B cell (primary cell): ENCODE data around the gene FXYD7. TPM values are rescaled to one million over a fixed set of nuclear protein-coding genes. Genes with fewer than 3 reads are reported as not detected.
"Not testable (repeated sequence)": the region's sequence is repeated elsewhere in the genome, so short reads cannot be mapped to it uniquely, and the experiment has no call there.

ENCODE experiments used
- ATAC-seq: fragments of 200-7000 bp; cut with Tn5 transposase; one replicate; pipeline ENCODE4 v1.10.0; 2021; ENCODE audit warnings: low read depth, mild to moderate bottlenecking, moderate number of reproducible peaks, moderate library complexity
- CTCF ChIA-PET: fragments of 350-600 bp; sonication (Branson Sonifier 250); formaldehyde crosslinking; loops from one replicate; lab custom pipeline; 2021; ENCODE audit warnings: antibody characterized with exemption, inconsistent platforms; lab: Charles Lee
- POLR2A ChIA-PET: fragments of 350-600 bp; sonication (Branson Sonifier 250); formaldehyde crosslinking; loops from one replicate; lab custom pipeline; 2021; ENCODE audit warnings: antibody characterized with exemption; lab: Charles Lee
- DNase-seq: peaks from one replicate; pipeline ENCODE4 v3.0.0; 2013
- H2AFZ ChIP-seq: 2 replicates; pipeline ENCODE4 v1.6.1; 2012; ENCODE audit warnings: mild to moderate bottlenecking, low read depth, low read length; ENCODE audit not compliant: insufficient read depth, poor library complexity, severe bottlenecking
- H3K27ac ChIP-seq, 2 donors: 1 replicate in 1 of 2; 2 replicates in 1 of 2; pipeline ENCODE4 v1.5.1; 2012 to 2013; ENCODE audit warnings: low read length in 2 of 2, mild to moderate bottlenecking in 2 of 2, moderate library complexity in 1 of 2
- H3K27me3 ChIP-seq, 4 experiments: fragments of 200-600 bp in 1 of 4; sonication (generic) in 1 of 4; replicated peaks in 1 of 4; 1 replicate in 2 of 4; 2 replicates in 2 of 4; pipeline versions ENCODE4 v1.6.1 to v1.7.0; 2013 to 2016; ENCODE audit warnings: low read length in 3 of 4, mild to moderate bottlenecking in 2 of 4, mixed read lengths in 1 of 4, moderate library complexity in 1 of 4; ENCODE audit not compliant: insufficient read depth in 4 of 4, control insufficient read depth in 3 of 4; ENCODE audit errors: control extremely low read depth in 1 of 4
- H3K36me3 ChIP-seq, 2 experiments: replicated peaks in 1 of 2; 1 replicate in 1 of 2; 2 replicates in 1 of 2; pipeline versions ENCODE4 v1.6.1 to v1.7.1; 2013; ENCODE audit warnings: low read length in 1 of 2; ENCODE audit not compliant: insufficient read depth in 2 of 2, control insufficient read depth in 1 of 2; ENCODE audit errors: control extremely low read depth in 1 of 2, extremely low read depth in 1 of 2
- H3K4me1 ChIP-seq, 2 donors: fragments of 200-600 bp in 1 of 2; sonication (generic) in 1 of 2; 1 replicate in 1 of 2; 2 replicates in 1 of 2; pipeline versions ENCODE4 v1.5.1 to v1.6.1; 2013 to 2017; ENCODE audit warnings: low read length in 2 of 2; ENCODE audit not compliant: control insufficient read depth in 2 of 2, insufficient read depth in 2 of 2
- H3K4me2 ChIP-seq: replicated peaks from 2 replicates; pipeline ENCODE3; 2012; ENCODE audit warnings: mild to moderate bottlenecking, low read depth, low read length; ENCODE audit not compliant: poor library complexity, severe bottlenecking
- H3K4me3 ChIP-seq, 5 experiments: fragments of 200-600 bp in 1 of 5; sonication (generic) in 1 of 5; 1 replicate in 3 of 5; 2 replicates in 2 of 5; pipeline versions ENCODE4 v1.5.1 to v1.7.0; 2011 to 2016; ENCODE audit warnings: low read length in 4 of 5, mild to moderate bottlenecking in 4 of 5, low read depth in 2 of 5, control low read depth in 1 of 5, moderate library complexity in 1 of 5; ENCODE audit not compliant: insufficient read depth in 1 of 5; ENCODE audit errors: control extremely low read depth in 1 of 5, extremely low read depth in 1 of 5
- H3K79me2 ChIP-seq: fragments of 200-600 bp; sonication (generic); one replicate; pipeline ENCODE4 v1.6.0; 2016; ENCODE audit warnings: low read length; ENCODE audit not compliant: control insufficient read depth, insufficient read depth
- H3K9ac ChIP-seq: fragments of 200-600 bp; sonication (generic); 2 replicates; pipeline ENCODE4 v1.6.1; 2017; ENCODE audit warnings: mild to moderate bottlenecking, low read length, moderate library complexity
- H3K9me3 ChIP-seq, 3 donors: one replicate each; pipeline versions ENCODE4 v1.6.1 to v1.7.1; 2013; ENCODE audit warnings: low read length in 2 of 3; ENCODE audit not compliant: control insufficient read depth in 2 of 3, insufficient read depth in 1 of 3; ENCODE audit errors: control extremely low read depth in 1 of 3
- H4K20me1 ChIP-seq: 2 replicates; pipeline ENCODE4 v1.6.0; 2012; ENCODE audit warnings: mild to moderate bottlenecking, low read length; ENCODE audit not compliant: insufficient read depth, control insufficient read depth, poor library complexity, severe bottlenecking
- H3K27ac Mint-ChIP-seq: one replicate; pipeline ENCODE4 v1.8.0; 2021; ENCODE audit warnings: mixed read lengths
- H3K27me3 Mint-ChIP-seq: one replicate; pipeline ENCODE4 v1.8.0; 2021; ENCODE audit warnings: mixed read lengths
- H3K4me1 Mint-ChIP-seq: one replicate; pipeline ENCODE4 v1.8.0; 2021; ENCODE audit warnings: mixed read lengths
- H3K4me3 Mint-ChIP-seq: one replicate; pipeline ENCODE4 v1.8.0; 2021; ENCODE audit warnings: mixed read lengths
- H3K9me3 Mint-ChIP-seq: one replicate; pipeline ENCODE4 v1.8.0; 2022; ENCODE audit warnings: mixed read lengths; ENCODE audit not compliant: insufficient read depth
- CTCF ChIP-seq: fragments of 200-600 bp; IDR thresholded peaks from one replicate; pipeline ENCODE4 v1.8.0; 2022; ENCODE audit warnings: antibody characterized with exemption, mild to moderate bottlenecking
- EZH2 ChIP-seq: IDR thresholded peaks from 2 replicates; pipeline ENCODE4 v1.6.1; 2012; ENCODE audit warnings: borderline replicate concordance, low read depth, mild to moderate bottlenecking, moderate library complexity, low read length; ENCODE audit not compliant: insufficient read depth, poor library complexity, severe bottlenecking
- WGBS: methylation state at CpG from one replicate; pipeline ENCODE4 v1.1.5; 2013; ENCODE audit warnings: missing lambda C conversion rate; ENCODE audit not compliant: insufficient coverage; 5-methylcytosine and 5-hydroxymethylcytosine counted together
- intact Hi-C: fragments of 100-400 bp; cut with micrococcal nuclease; formaldehyde crosslinking; loops from one replicate; pipeline ENCODE4 v1.10.0; 2022
- polyA plus RNA-seq: library from polyadenylated mRNA; depleted of rRNA; stranded (reverse); fragments of >200 nt; gene quantifications from 2 replicates; pipeline ENCODE4 v1.2.3, GENCODE V29; 2012
- total RNA-seq, 2 donors: library from RNA; stranded (reverse); fragments of 120-200 nt in 1 of 2; gene quantifications; 1 replicate in 1 of 2; 2 replicates in 1 of 2; pipeline versions ENCODE4 v1.2.3 to v1.2.4, GENCODE V29; 2013 to 2022

The FXYD7 gene
- total and polyA plus RNA-seq, 2 donors (not counting 1 experiment from before 2014, with no cell fraction given): 3.8 to 27.4 TPM

GRCh38 chr19:35153129-35153522 is 10.1 kb downstream of the FXYD7 start:
- peaks cover 31% of the 10 kb centered on the region for H4K20me1 ChIP-seq
- WGBS: 92% methylated on average over 10 of the region's 10 CpGs
- peak overlapping the region; percentile 100 for H3K4me2 ChIP-seq
- not testable (repeated sequence) for H3K27me3 Mint-ChIP-seq, H2AFZ ChIP-seq, DNase-seq, H3K27ac ChIP-seq, H3K4me3 ChIP-seq, ATAC-seq, H3K27me3 ChIP-seq, H3K9me3 Mint-ChIP-seq, H3K9me3 ChIP-seq, H3K9ac ChIP-seq
- Mint-ChIP-seq H3K4me1 (peaks cover 41% of the 10 kb centered on the region), H3K27ac (peak overlapping the region; percentile 48), H3K4me3 (peak overlapping the region; percentile 100)
- peaks cover 8 to 16% of the 10 kb centered on the region in 2 experiments for H3K36me3 ChIP-seq
- peaks cover 20 to 25% of the 10 kb centered on the region in 2 donors for H3K4me1 ChIP-seq
- intact Hi-C loops: loop anchor here (1.0 to 10.0 kb wide), 2 partner anchors 10 to 312 kb away; partner anchors contain the start of gene FXYD7
- ChIA-PET POLR2A (interaction anchor here (1.0 to 2.3 kb wide), 3 partner anchors 12 to 113 kb away, joined by 3 to 18 read pairs (median 9); no protein-coding TSS in a partner anchor), CTCF (interaction anchor here (0.9 to 6.6 kb wide), 21 partner anchors 9 to 122 kb away, joined by 3 to 77 read pairs (median 5); partner anchors contain the start of genes FXYD7, LGI4 and USF2)
- H3K79me2 ChIP-seq: peaks cover 51% of the 10 kb centered on the region

DNA sequence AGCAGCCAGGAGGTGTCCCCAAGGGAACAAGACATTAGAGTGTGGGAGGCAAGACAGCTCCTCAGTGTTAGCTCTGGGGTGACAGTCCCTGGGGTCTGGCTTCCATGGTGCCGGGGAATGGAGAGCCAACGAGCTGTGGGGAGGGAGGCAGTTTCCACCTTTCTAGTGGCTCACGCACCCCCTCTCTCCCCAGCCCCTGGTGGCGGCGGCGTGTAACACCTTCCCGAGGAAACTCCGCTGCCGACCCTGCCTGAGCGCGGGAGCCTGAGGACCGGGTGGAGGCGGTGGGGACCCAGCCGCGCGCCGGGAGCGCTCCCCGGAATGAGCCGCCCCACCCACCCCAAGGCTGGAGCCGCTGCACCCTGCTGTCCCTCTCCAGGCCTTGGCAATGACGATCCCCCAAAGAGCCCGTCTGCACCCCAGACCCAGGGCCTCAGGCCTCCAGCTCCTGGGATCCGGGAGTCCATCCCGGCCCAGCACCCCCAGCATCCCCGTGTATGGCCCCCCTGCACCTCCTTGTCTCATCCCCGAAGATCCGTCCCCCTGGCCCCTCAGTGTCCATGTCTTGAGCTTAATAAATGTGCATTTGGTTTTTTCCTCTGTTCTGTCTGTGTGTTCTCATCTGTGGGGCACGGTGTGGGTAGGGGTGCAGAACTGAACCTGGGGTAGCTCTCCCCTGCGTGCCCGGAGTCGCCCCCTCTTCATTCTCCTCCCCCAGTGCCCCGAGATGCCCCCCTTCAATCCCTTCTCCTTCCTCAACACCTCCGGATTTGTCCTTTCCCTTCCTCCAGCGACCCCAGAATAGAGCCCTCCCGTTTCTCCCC is 10.9 kb downstream of the FXYD7 start:
- H3K27ac ChIP-seq: peak overlapping the region; percentile 43 to 85
- Mint-ChIP-seq H3K4me3 (peak overlapping the region; percentile 100), H3K27me3 (no peaks in the 10 kb centered on the region), H3K9me3 (no peaks in the 10 kb centered on the region), H3K4me1 (peaks cover 46% of the 10 kb centered on the region), H3K27ac (peak overlapping the region; percentile 97)
- H3K4me3 ChIP-seq: peak overlapping the region; percentile 51 to 93 (median 90)
- peak overlapping the region; percentile 90 for H2AFZ ChIP-seq
- peak overlapping the region; percentile 100 for H3K4me2 ChIP-seq
- CTCF ChIA-PET: interaction anchor here (0.6 to 6.6 kb wide), 28 partner anchors 9 to 341 kb away, joined by 3 to 77 read pairs (median 5); partner anchors contain the start of genes FXYD7, LGI4 and USF2
- H3K9me3 ChIP-seq: no peaks in the 10 kb centered on the region
- TF ChIP-seq EZH2 (no peak), CTCF (peak; percentile 83)
- POLR2A ChIA-PET: interaction anchor here (0.6 to 2.3 kb wide), 15 partner anchors 9 to 112 kb away, joined by 3 to 18 read pairs (median 5); partner anchors contain the start of gene FXYD7
- peaks cover 20 to 25% of the 10 kb centered on the region in 2 donors for H3K4me1 ChIP-seq
- peaks cover 52% of the 10 kb centered on the region for H3K79me2 ChIP-seq
- under 1% methylated on average over 30 of the region's 36 CpGs for WGBS
- intact Hi-C loops: loop anchor here (1.0 to 10.0 kb wide), 5 partner anchors 11 to 311 kb away; partner anchors contain the start of genes FXYD7 and LSR
- ATAC-seq: peak; percentile 68
- peaks cover 0 to 3% (median 0%) of the 10 kb centered on the region in 4 experiments for H3K27me3 ChIP-seq
- H4K20me1 ChIP-seq: peaks cover 33% of the 10 kb centered on the region
- H3K36me3 ChIP-seq: peaks cover 8 to 24% of the 10 kb centered on the region in 2 experiments
- H3K9ac ChIP-seq: peak overlapping the region; percentile 77
- DNase-seq: peak; percentile 78
